GM12892 (cell line): Measurements from ENCODE around the gene LARP6.

Source experiments
- POLR2A ChIP-seq: IDR thresholded peaks from 2 replicates; pipeline ENCODE4 v1.6.1; 2011; ENCODE audit warnings: low read depth, low read length, control low read depth
- POLR2AphosphoS5 ChIP-seq: IDR thresholded peaks from 2 replicates; pipeline ENCODE4 v1.6.1; 2011; ENCODE audit warnings: low read depth, low read length, control low read depth
- TAF1 ChIP-seq: IDR thresholded peaks from 2 replicates; pipeline ENCODE4 v1.6.1; 2011; ENCODE audit warnings: low read depth, mild to moderate bottlenecking, control low read depth, low read length, borderline replicate concordance

DNA sequence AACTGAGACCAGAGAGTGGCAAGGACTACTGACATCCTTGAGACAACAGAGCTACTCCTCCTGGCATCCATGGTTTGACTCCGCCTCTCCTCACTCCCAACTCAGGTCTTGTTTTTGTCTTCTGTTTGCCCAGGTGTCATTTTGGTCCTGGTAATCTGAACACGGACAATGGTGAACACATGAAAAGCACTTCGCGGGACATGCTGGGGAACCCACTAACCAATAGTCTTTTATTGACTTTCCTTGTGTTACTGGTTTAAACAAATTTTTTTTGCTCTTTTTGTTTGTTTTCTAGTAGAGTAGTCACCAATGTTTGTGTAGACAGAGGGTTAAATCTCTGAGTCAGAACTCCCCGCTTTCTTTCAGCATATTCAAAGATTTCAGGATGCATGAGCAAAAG is 38.4 kb downstream of the LARP6 start:
- TF ChIP-seq TAF1, result no peak
- TF ChIP-seq POLR2A, result no peak
- TF ChIP-seq POLR2AphosphoS5, result no peak
